DOHH2 (cell line): ENCODE results near the gene CFAP46.

Source experiments
- EZH2phosphoT487 ChIP-seq: fragments of 200-600 bp; sonication (generic); IDR thresholded peaks from 2 replicates; pipeline ENCODE4 v1.6.1; 2017; ENCODE audit warnings: borderline replicate concordance, mild to moderate bottlenecking, antibody characterized with exemption, low read length, moderate library complexity, mixed read lengths
- TF ChIP-seq, protein P1 (sequence below): fragments of 200-600 bp; sonication (generic); IDR thresholded peaks from one replicate; pipeline ENCODE4 v1.5.1; 2014; ENCODE audit warnings: antibody characterized with exemption, mild to moderate bottlenecking, low read depth, low read length; ENCODE audit not compliant: poor library complexity, severe bottlenecking

DNA sequence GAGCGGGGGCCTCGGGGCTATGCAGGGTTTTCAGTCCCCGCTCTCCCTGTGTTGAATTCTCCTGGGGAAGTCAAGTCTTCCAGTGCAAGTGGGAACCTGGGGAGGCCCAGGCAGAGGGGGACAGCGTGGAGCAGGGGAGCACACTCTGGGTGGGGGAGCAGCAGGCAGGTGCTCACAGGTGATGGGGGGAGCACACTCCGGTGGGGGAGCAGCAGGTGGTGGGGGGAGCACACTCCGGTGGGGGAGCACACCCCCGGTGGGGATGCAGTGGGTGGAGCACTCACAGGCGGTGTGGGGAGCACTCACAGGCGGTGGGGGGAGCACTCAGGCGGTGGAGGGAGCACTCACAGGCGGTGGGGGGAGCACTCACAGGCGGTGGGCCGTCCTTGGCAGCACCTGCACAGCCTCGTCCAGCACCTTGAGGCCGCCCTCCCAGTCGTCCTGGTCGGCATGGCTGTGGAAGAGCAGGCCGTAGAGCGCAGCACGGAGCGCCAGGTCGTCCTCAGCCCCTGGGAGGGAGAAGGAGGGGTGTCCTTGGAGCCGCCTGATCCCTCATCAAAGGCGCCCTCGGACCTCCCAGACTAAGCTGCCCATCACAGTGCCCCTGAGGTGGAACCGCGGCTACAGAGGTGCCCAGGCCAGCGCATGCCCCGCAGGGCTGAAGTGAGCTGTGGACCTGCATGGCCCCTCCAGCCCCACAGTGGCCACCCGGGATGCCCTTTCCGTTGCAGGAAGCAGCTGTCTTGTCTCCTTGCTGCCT lies 56.7 kb downstream of the CFAP46 start:
- TF ChIP-seq, protein P1, sequence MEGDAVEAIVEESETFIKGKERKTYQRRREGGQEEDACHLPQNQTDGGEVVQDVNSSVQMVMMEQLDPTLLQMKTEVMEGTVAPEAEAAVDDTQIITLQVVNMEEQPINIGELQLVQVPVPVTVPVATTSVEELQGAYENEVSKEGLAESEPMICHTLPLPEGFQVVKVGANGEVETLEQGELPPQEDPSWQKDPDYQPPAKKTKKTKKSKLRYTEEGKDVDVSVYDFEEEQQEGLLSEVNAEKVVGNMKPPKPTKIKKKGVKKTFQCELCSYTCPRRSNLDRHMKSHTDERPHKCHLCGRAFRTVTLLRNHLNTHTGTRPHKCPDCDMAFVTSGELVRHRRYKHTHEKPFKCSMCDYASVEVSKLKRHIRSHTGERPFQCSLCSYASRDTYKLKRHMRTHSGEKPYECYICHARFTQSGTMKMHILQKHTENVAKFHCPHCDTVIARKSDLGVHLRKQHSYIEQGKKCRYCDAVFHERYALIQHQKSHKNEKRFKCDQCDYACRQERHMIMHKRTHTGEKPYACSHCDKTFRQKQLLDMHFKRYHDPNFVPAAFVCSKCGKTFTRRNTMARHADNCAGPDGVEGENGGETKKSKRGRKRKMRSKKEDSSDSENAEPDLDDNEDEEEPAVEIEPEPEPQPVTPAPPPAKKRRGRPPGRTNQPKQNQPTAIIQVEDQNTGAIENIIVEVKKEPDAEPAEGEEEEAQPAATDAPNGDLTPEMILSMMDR, result no peak
- no peak for TF ChIP-seq EZH2phosphoT487
